K562 (cell line): ENCODE results near the gene PTPN5.
"Not testable (repeated sequence)": the region's sequence is repeated elsewhere in the genome, so short reads cannot be mapped to it uniquely, and the experiment has no call there.

Source experiments
- SNRNP70 ChIP-seq: fragments of 200-400 bp; formaldehyde crosslinking; optimal IDR thresholded peaks from 2 replicates; pipeline ENCODE3; 2017; ENCODE audit warnings: low read depth, low read length
- TCF3 ChIP-seq: sonication (generic); formaldehyde crosslinking; IDR thresholded peaks from 2 replicates; pipeline ENCODE4 v1.4.0; 2020; ENCODE audit warnings: mild to moderate bottlenecking, missing genetic modification reagents

GRCh38 chr11:18691467-18692140 lies 100.0 kb downstream of the PTPN5 start:
- TF ChIP-seq SNRNP70; TCF3 (CRISPR knock-in tag): not testable (repeated sequence)
